Measurements from ENCODE around the gene TOP1. TPM values are rescaled to one million over a fixed set of nuclear protein-coding genes. Genes with fewer than 3 reads are reported as not detected.

Gene TOP1
- total and polyA plus RNA-seq, 2 of the 4 experiments (the other 2 are of a cell fraction) = 14.0 to 21.5 TPM

GRCh38 chr20:41145821-41146620 lies 117.4 kb downstream of the TOP1 start:
- H3K9ac ChIP-seq (ENCODE audit: low read depth, low read length) = no peak overlapping the region
- dilution Hi-C loops (cut with HindIII; ENCODE audit: low sequenced_read_pairs, unreplicated experiment) (no loop called here), intact Hi-C loops (cut with micrococcal nuclease) (no loop called here), in situ Hi-C loops (cut with MboI; ENCODE audit: low sequenced_read_pairs) (no loop called here)
- H4K8ac ChIP-seq (ENCODE audit: low read depth in 2 of 2, low read length in 2 of 2) = no peak overlapping the region
- BruUV-seq (replicated peaks) = no TSS peak
- H2BK20ac ChIP-seq (ENCODE audit: low read depth, low read length) = no peak overlapping the region
- no peak overlapping the region for H2AK9ac ChIP-seq (replicated peaks; ENCODE audit: low read depth, low read length, poor library complexity)
- no peak overlapping the region for H3K14ac ChIP-seq (replicated peaks; ENCODE audit: low read depth, low read length)
- H3K9me1 ChIP-seq (ENCODE audit: insufficient read depth, low read length) = peaks cover 62% of the 10 kb centered on the region
- no peak overlapping the region for H3K4ac ChIP-seq (ENCODE audit: low read depth, low read length)
- H3K36me3 ChIP-seq (ENCODE audit: control insufficient read depth, insufficient read depth, low read length) = peaks cover 6% of the 10 kb centered on the region; the same call in 1 of the 2 replicates
- peaks cover 34 to 99% of the 10 kb centered on the region in 2 experiments for H3K79me1 ChIP-seq (ENCODE audit: low read depth in 1 of 2, low read length in 2 of 2)
- H4K5ac ChIP-seq (ENCODE audit: low read depth, low read length) = no peak overlapping the region
- H2AFZ ChIP-seq (replicated peaks; ENCODE audit: low read length, poor library complexity) = no peak overlapping the region
- ATAC-seq (ENCODE audit: low read depth) = no peak
- H2BK5ac ChIP-seq (ENCODE audit: low read depth, low read length, poor library complexity, severe bottlenecking) = no peak overlapping the region
- no peak overlapping the region for H3K56ac ChIP-seq (ENCODE audit: extremely low read depth, insufficient read depth, low read length)
- no peak for TF ChIP-seq RAD21 (IDR thresholded peaks at IDR 0.05; ENCODE audit: low read length)
- no peak for TF ChIP-seq RFX5 (IDR thresholded peaks at IDR 0.05; ENCODE audit: low read depth, low read length)
- no peak for TF ChIP-seq NFE2L2 (IDR thresholded peaks at IDR 0.05; ENCODE audit: low read depth, low read length)
- TF ChIP-seq POLR2A (IDR thresholded peaks at IDR 0.05; ENCODE audit: low read depth, low read length) = no peak
- no peak for TF ChIP-seq BHLHE40 (IDR thresholded peaks at IDR 0.05; ENCODE audit: low read depth, low read length)
- no peak for TF ChIP-seq ELK1 (IDR thresholded peaks at IDR 0.05; ENCODE audit: borderline replicate concordance, low read depth, low read length)
- no peak for TF ChIP-seq CEBPB (IDR thresholded peaks at IDR 0.05; ENCODE audit: low read depth, low read length)
- TF ChIP-seq SMC3 (IDR thresholded peaks at IDR 0.05; ENCODE audit: low read depth, low read length) = no peak
- no peak for TF ChIP-seq MAZ (IDR thresholded peaks at IDR 0.05; ENCODE audit: borderline replicate concordance, low read depth, low read length)
- no peak for TF ChIP-seq MXI1 (IDR thresholded peaks at IDR 0.05; ENCODE audit: borderline replicate concordance, low read depth, low read length)
- no peak for TF ChIP-seq RCOR1 (IDR thresholded peaks at IDR 0.05; ENCODE audit: insufficient replicate concordance, low read length)
- no peak for TF ChIP-seq MAFK (IDR thresholded peaks at IDR 0.05; ENCODE audit: low read depth, low read length)
- TF ChIP-seq USF2 (IDR thresholded peaks at IDR 0.05; ENCODE audit: low read depth, low read length) = no peak
- no peak for TF ChIP-seq FOS (IDR thresholded peaks at IDR 0.05; ENCODE audit: low read depth, low read length)
- TF ChIP-seq CHD1 (IDR thresholded peaks at IDR 0.05; ENCODE audit: low read depth, low read length) = no peak
- H3K18ac ChIP-seq (ENCODE audit: low read depth, low read length) = no peak overlapping the region
- no peak overlapping the region for H2BK15ac ChIP-seq (ENCODE audit: low read depth, low read length)
- no peak for DNase-seq
- H2BK120ac ChIP-seq (ENCODE audit: low read depth, low read length) = no peak overlapping the region
- no peak overlapping the region for H3K23ac ChIP-seq (ENCODE audit: low read depth, low read length)
- no peaks in the 10 kb centered on the region for H3K27me3 ChIP-seq (ENCODE audit: control insufficient read depth, insufficient read depth, low read length)
- peaks cover 12% of the 10 kb centered on the region for H3K4me1 ChIP-seq (ENCODE audit: control insufficient read depth, insufficient read depth, low read length)
- H3K27ac ChIP-seq (ENCODE audit: insufficient read depth, low read length) = no peak overlapping the region
- H4K20me1 ChIP-seq (ENCODE audit: insufficient read depth, low read length) = peaks cover 100% of the 10 kb centered on the region
- no peak overlapping the region for H2AK5ac ChIP-seq (ENCODE audit: low read depth, low read length)
- no peaks in the 10 kb centered on the region for H3K9me3 ChIP-seq (ENCODE audit: control insufficient read depth, insufficient read depth, low read length)
- CTCF ChIA-PET = interaction anchor here (1.2 kb wide), 1 partner anchor 12 kb away, joined by 4 read pairs; no protein-coding TSS in a partner anchor
- no peak overlapping the region for H3K4me2 ChIP-seq (ENCODE audit: low read depth, low read length)
- POLR2A ChIA-PET (ENCODE audit: unreplicated experiment) = no interaction called here
- no peak overlapping the region for H3K4me3 ChIP-seq (ENCODE audit: insufficient read depth, low read depth, low read length)
- 85% methylated on average over 7 of the region's 12 CpGs; no CpG with 5 or more reads in 1 of the 2 experiments for WGBS, 2 experiments (ENCODE audit: extremely low coverage in 2 of 2, insufficient read length in 1 of 2)
- no peak overlapping the region for H4K91ac ChIP-seq (ENCODE audit: insufficient read depth, low read depth, low read length)
